Lower lobe of right lung (tissue), 2 donors: ENCODE results near the gene EXOSC5. TPM values are rescaled to one million over a fixed set of nuclear protein-coding genes. Genes with fewer than 3 reads are reported as not detected.

Source experiments
- ATAC-seq, 2 donors: fragments of 200-7000 bp; cut with Tn5 transposase; one replicate each; pipeline ENCODE4 v1.9.1; 2020 to 2022; ENCODE audit warnings: mild to moderate bottlenecking in 2 of 2, moderate library complexity in 2 of 2
- DNase-seq: peaks from one replicate; pipeline ENCODE4 v3.0.0-alpha.2; 2020
- H3K27ac ChIP-seq: fragments of 200-600 bp; one replicate; pipeline ENCODE4 v1.8.0; 2022
- H3K27me3 ChIP-seq: fragments of 200-600 bp; one replicate; pipeline ENCODE4 v1.8.0; 2022; ENCODE audit warnings: low read depth
- H3K36me3 ChIP-seq: fragments of 200-600 bp; one replicate; pipeline ENCODE4 v1.8.0; 2022; ENCODE audit warnings: mild to moderate bottlenecking
- H3K4me1 ChIP-seq: fragments of 200-600 bp; one replicate; pipeline ENCODE4 v1.8.0; 2022
- H3K4me3 ChIP-seq: fragments of 200-600 bp; one replicate; pipeline ENCODE4 v1.8.0; 2022; ENCODE audit warnings: mild to moderate bottlenecking
- H3K9me3 ChIP-seq: fragments of 200-600 bp; one replicate; pipeline ENCODE4 v1.8.0; 2022
- intact Hi-C: fragments of 100-400 bp; cut with DNase I; formaldehyde crosslinking; loops from one replicate; pipeline ENCODE4 v1.11.0; 2022
- long read RNA-seq: library from polyadenylated mRNA; unstranded; transcript quantifications from one replicate; pipeline ENCODE4 v2.0.0, GENCODE V29; 2021
- total RNA-seq: library from RNA; stranded (reverse); fragmentation: NEBNext Ultra II Directional; extraction: Animal tissue kit (Norgen Biotek cat#: 25700); gene quantifications from one replicate; pipeline ENCODE4 v1.2.1, GENCODE V29; 2021
- TF ChIP-seq, protein P1 (sequence below): fragments of 200-600 bp; IDR thresholded peaks from one replicate; pipeline ENCODE4 v1.8.0; 2022; ENCODE audit warnings: antibody characterized with exemption, mild to moderate bottlenecking
- donor health status: DM: no; HTN: yes; CAD: no; lungs with severe emphysema.

Gene EXOSC5
- total RNA-seq: 13.2 TPM
- long read RNA-seq, transcript EXOSC5-201 (6 exons, 1,118 nt): major isoform, 13 of 14 reads
- long read RNA-seq, partial matches to known transcripts: 0 of 14 reads
- long read RNA-seq, other reads (novel, unspliced or antisense): 1 of 14 reads

GRCh38 chr19:41397086-41398049, at the start of gene EXOSC5, which contains the start of gene BCKDHA:
Gene EXOSC5 (minus strand): TSS chr19:41397359. CDS start chr19:41397328, 31 bp downstream.
Gene BCKDHA (plus strand): TSS chr19:41397818. CDS start chr19:41397828, 10 bp downstream.
- intact Hi-C loops: no loop called here
- H3K4me1 ChIP-seq: peaks cover 35% of the 10 kb centered on the region
- ATAC-seq (peak; percentile 99 to 100), DNase-seq (peak; percentile 100)
- TF ChIP-seq, protein P1, sequence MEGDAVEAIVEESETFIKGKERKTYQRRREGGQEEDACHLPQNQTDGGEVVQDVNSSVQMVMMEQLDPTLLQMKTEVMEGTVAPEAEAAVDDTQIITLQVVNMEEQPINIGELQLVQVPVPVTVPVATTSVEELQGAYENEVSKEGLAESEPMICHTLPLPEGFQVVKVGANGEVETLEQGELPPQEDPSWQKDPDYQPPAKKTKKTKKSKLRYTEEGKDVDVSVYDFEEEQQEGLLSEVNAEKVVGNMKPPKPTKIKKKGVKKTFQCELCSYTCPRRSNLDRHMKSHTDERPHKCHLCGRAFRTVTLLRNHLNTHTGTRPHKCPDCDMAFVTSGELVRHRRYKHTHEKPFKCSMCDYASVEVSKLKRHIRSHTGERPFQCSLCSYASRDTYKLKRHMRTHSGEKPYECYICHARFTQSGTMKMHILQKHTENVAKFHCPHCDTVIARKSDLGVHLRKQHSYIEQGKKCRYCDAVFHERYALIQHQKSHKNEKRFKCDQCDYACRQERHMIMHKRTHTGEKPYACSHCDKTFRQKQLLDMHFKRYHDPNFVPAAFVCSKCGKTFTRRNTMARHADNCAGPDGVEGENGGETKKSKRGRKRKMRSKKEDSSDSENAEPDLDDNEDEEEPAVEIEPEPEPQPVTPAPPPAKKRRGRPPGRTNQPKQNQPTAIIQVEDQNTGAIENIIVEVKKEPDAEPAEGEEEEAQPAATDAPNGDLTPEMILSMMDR: no peak
- peaks cover 8% of the 10 kb centered on the region for H3K36me3 ChIP-seq
- H3K27me3 ChIP-seq: no peaks in the 10 kb centered on the region
- H3K9me3 ChIP-seq: no peaks in the 10 kb centered on the region
- peak within 1 kb of the TSS; percentile 76 for H3K4me3 ChIP-seq
- H3K27ac ChIP-seq: peak within 1 kb of the TSS; percentile 95

GRCh38 chr19:41445575-41445974, 48.4 kb upstream of the EXOSC5 start:
- Histone ChIP-seq H3K36me3 (no peaks in the 10 kb centered on the region), H3K9me3 (no peaks in the 10 kb centered on the region), H3K27me3 (no peaks in the 10 kb centered on the region), H3K4me3 (no peak overlapping the region), H3K27ac (no peak overlapping the region), H3K4me1 (peaks cover 23% of the 10 kb centered on the region)
- intact Hi-C loops: no loop called here
- TF ChIP-seq, protein P1: no peak
- DNase-seq: no peak
- ATAC-seq: no peak

DNA sequence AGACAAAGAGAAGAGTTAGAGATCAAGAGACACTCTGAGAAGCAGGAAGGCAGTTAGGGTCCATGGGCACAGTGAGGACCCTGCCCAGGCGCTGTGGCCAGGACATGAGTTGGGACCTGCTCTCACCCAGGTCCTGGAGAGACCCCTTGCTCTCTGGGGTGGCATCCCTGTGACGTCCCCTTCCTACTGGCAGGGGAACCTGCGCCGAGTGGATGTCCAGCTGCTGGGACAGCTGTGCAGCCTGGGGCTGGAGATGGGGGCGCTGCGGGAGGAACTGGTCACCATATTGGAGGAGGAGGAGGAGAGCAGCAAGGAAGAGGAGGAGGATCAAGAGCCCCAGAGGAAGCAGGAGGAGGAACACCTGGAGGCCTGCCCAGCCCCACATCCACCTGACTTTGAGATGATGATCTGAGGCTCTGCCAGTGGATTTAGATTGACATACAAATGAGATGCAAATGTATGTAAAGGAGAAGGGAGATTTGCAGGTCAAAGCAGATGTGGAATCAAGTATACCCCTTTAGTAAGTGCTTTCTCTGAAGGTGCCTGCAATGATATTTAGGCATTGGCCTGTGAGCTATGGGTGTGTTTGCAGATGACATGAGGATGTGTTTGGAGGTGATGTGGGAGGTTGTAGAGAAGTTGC, 46.8 kb upstream of the EXOSC5 start:
- Histone ChIP-seq H3K4me3 (no peak overlapping the region), H3K27me3 (no peaks in the 10 kb centered on the region), H3K9me3 (no peaks in the 10 kb centered on the region), H3K27ac (no peak overlapping the region), H3K36me3 (no peaks in the 10 kb centered on the region), H3K4me1 (peaks cover 25% of the 10 kb centered on the region)
- ATAC-seq: no peak
- DNase-seq: no peak
- TF ChIP-seq, protein P1: no peak
- intact Hi-C loops: no loop called here

DNA sequence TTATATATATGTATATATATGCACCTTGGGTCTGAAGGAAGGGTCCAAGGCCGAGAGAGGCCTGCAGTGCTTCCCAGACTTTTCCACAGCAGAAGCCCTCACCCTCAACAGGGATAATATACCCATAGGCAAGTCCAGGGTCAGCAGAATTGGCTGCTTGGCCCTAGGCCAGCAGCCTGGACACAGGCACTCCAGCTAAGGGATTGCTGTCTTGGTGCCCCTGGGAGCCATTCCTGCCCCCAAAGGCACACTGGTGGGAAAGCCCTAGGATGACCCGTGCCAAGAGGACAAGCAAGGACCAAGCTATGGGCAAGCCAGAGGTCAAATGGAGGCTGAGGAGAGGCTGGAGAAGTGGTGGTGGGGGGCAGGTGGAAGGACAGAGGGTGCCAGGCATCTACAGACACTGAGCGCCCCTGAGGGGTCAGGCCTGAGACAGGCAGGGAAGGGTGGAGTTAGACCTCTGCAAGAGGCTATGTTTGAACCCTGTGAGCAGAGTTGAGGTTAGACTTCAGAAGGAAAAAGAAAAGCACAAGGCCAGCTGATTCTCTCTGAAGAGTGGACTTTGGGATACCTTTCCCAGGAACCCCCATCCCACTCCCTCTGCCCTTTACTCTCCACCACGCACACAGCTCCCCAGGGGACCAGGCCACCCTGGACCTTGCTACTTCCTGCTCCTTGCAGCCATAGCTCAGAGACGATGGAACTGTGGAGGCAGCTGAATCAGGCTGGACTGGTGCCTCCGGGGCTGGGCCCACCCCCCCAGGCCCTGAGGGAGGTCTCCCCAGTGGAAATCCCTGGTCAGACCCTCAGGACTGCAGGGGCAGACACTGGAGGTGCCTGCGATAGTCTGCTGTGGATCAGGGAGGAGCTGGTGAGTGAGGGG, 45.6 kb upstream of the EXOSC5 start, which contains the start of gene ERICH4:
Gene ERICH4, plus strand, starts transcription at position 684 of the 883 bp plus-strand sequence. Its CDS starts 14 bp downstream, at position 698.
- Histone ChIP-seq H3K4me1 (peaks cover 21% of the 10 kb centered on the region), H3K36me3 (peaks cover 5% of the 10 kb centered on the region), H3K27me3 (no peaks in the 10 kb centered on the region), H3K27ac (no peak within 1 kb of the TSS), H3K9me3 (no peaks in the 10 kb centered on the region), H3K4me3 (no peak within 1 kb of the TSS)
- DNase-seq (no peak), ATAC-seq (no peak)
- TF ChIP-seq, protein P1: no peak
- intact Hi-C loops: no loop called here
